ENCODE results near the gene VTI1A.

- TF ChIP-seq CTCF (IDR thresholded peaks at IDR 0.05) = no peak
- TF ChIP-seq PBX3 (IDR thresholded peaks at IDR 0.05) = peak; percentile 24; the same call in 1 of the 2 replicates
- no peak for TF ChIP-seq YY1 (IDR thresholded peaks at IDR 0.05; ENCODE audit: low read depth)
Observed at GRCh38 chr10:112517451-112517862, 70.4 kb downstream of the VTI1A start.
